HG02870 (cell line): ENCODE data around the gene TSPAN1.

Source experiments
- ATAC-seq: cut with Tn5 transposase; IDR thresholded peaks from one replicate; pipeline ENCODE4 v1.9.1; 2021; ENCODE audit warnings: mild to moderate bottlenecking, moderate library complexity; ENCODE audit not compliant: unreplicated experiment

The TSPAN1 gene

DNA sequence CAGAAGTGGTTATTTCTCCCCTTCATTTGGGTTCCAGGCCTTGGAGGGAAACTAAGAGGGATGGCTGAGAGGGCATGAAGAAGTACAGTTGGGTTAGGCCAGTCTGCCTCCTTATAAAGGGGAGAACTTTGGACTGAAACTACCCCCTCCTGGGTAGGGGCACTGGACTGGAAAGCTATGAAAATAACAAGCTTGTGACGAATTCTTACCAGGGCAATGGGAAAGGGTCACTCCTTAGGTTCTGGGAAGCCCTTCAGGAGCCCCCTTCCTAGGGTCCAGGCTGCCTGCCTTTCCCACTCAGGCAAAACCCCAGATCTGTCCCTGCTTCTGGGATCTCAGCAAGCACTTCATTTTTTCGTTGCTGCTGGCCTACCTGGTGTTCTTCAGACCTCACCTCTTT, 11.2 kb downstream of the TSPAN1 start:
- ATAC-seq = no peak

GRCh38 chr1:46187106-46187869, 12.4 kb downstream of the TSPAN1 start:
- no peak for ATAC-seq

DNA sequence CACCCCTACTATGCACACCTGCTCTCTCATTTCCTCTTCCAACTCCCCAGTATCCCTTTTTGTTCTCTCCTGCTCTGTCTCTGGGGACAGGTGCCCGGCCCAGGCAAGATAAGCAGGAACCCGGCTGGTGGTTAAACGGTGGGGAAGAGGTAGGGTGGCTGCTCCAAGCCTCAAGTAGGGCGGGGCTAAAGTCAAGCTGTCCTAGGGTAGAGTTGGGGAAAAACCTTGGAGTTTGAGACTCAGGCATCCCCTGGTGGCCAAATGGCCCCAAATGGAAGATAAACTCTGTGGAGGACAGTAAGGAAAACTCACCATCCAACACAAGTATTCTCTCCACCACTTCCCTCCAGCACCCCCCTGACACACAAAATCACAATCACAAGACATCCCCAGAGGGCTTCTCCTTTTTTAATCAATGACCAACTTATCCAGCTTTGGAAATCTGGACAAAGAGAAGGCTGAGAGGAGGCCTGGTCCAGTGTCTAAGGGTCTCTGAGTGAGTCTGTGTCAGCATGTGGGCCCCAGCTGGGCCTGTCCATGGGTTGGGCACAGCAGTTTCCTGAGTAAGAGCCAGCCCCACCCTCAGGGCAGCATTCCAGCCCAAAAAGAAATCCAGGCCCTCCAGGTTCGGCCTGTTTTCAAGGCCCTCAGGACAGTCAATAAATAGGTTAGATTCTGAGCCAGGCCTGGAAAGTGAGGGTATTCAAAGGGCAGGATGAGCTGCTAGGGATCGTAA, 13.6 kb downstream of the TSPAN1 start:
- ATAC-seq = no peak

GRCh38 chr1:46190539-46190938, 15.7 kb downstream of the TSPAN1 start:
- ATAC-seq = no peak

GRCh38 chr1:46191033-46191701, 16.3 kb downstream of the TSPAN1 start:
- ATAC-seq = no peak

GRCh38 chr1:46192171-46192570, 17.3 kb downstream of the TSPAN1 start:
- ATAC-seq = no peak

- no peak for ATAC-seq
Measured at GRCh38 chr1:46193285-46193684, 18.4 kb downstream of the TSPAN1 start.

DNA sequence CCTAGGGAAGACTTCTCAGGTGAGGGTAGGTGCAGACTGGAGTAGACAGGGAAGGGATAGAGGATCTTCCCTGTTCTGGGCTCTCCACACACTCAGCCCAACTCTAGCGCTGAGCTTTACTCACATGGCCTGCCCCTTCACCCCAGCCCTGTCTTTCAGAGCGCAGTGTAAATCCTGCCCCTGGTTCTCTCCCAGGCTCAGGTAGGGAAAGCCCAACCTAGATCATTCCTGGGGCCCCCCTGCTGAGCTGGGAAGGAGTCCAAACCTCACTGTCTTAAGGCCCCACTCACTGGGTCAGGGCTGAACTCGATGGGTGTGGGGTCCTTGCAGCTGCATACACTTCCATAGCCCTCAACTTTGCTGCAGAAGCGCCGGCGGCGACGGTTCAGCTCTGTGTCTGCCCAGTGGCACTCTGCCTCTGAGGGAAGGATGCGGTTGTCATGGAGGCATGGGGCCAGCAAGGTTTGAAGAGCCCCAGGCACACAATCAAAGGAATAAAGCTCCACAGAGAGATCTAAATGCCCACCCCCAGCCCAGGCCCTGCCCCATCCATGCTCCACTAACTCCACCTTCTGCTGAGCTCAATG, 19.2 kb downstream of the TSPAN1 start:
- no peak for ATAC-seq

DNA sequence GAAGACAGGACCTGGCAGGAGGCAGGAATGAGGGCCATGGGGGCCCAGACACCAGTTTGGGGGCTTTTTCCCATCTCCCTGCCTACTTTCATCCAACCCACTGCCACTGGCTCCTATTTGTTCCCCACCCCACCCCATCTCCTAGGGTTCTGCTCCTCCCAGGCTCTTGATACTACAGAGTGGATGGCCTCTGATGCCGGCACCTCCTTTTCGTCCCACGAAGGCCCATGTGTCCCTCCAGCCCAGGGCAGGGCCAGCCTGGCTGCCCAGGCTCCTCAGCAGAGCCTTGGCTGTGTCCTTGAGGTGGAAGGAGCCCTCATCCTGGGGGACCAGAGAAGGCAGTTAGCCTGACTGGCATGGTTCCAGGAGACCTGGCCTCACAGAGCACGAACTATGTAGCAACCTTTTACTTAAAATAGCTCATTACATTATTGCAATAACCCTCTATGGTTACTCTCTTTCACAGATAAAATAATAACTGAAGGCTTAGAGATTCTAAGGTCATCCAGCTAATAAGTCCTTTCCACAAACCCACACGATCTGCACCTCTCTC, 19.8 kb downstream of the TSPAN1 start:
- ATAC-seq = no peak

GRCh38 chr1:46196609-46197008, 21.7 kb downstream of the TSPAN1 start:
- no peak for ATAC-seq

- ATAC-seq = no peak
Measured at GRCh38 chr1:46197560-46197963, 22.7 kb downstream of the TSPAN1 start.

- peak; percentile 83 for ATAC-seq
Measured at GRCh38 chr1:46197964-46198811, 23.3 kb downstream of the TSPAN1 start, which contains the start of gene POMGNT1. POMGNT1 (minus strand) TSS chr1:46198434; CDS start chr1:46197821, 613 bp downstream.

DNA sequence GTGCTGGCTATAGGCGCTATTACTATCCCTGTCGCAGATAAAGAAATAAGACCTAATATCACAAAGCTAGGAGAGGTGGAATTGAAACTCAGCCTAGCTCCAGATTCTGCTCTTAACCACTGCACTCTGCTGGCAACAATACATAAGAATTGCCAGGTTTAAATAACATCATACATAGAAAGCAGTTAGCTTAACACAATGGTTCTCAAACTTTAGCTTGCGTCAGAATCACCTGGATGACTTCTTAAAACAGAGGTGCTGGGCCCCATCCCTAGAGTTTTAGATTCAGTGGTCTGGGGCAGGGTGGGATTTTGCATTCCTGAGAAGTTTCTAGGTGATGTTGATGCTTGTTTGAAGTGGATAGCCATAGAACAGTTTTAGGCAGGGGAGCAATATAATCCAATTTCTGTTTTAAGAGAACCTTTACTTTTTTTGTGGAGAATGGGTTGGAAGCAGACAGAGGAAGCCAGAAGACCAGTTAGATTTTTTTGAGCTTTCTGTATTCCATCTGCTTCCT, 24.4 kb downstream of the TSPAN1 start:
- no peak for ATAC-seq

GRCh38 chr1:46203738-46204405, 29.0 kb downstream of the TSPAN1 start:
- ATAC-seq = no peak

DNA sequence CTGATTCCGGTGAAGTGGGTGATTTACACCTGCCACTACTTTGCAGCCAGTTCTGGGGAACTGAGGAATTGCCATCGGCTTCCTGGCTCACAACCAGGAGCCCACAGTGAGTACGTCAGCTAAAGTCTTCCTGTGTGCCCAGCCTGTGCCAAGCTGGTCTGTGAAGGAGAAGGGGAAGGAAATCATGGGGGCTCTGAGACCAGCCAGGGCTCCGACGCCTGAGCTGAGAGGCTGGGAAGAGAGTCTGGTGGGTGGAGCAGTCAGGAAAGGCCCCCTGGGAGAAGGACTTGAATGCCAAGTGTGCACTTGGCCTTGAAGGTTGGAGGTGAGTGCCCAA, 29.5 kb downstream of the TSPAN1 start:
- no peak for ATAC-seq

DNA sequence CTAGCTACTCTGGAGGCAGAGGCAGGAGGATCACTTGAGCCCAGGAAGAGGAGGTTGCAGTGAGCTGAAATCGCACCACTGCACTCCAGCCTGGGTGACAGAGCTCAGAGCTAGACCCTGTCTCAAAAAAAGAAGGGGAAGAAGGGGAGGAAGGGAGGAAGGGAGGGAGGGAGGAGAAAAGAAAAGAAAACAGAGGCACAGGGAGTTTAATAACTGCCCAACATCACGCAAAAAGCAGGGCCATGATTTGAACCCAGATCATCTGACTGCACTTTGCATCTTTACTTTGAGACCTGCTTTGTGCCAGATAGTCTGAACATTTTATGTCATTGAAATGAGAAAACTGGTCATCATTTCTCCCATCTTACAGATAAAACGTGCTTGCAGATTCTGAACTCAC, 30.3 kb downstream of the TSPAN1 start:
- no peak for ATAC-seq

DNA sequence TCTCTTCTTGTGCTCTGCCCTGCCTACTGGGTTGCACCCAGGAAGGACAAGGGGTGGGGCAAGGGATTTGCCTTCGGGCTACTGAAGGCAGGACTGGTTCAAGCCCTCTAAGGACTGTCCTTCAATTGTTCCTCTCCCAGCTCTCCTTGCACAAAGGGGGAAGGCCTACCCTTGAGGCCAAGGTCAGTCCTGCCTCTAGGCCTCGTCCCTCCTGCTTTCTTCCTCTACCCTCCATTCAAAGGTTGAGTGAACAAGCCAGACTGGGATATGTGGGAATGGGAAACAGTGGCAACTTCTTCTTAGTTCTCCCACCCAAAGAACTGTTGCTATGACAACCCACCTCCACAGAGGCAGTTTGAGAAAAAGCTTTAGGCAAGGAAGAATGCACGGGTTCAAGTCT, 30.9 kb downstream of the TSPAN1 start:
- no peak for ATAC-seq

- no peak for ATAC-seq
Measured at GRCh38 chr1:46206399-46206798, 31.5 kb downstream of the TSPAN1 start.

GRCh38 chr1:46210561-46210960, 35.7 kb downstream of the TSPAN1 start:
- ATAC-seq = no peak

GRCh38 chr1:46211051-46211450, 36.2 kb downstream of the TSPAN1 start:
- ATAC-seq = no peak
